Measurements from ENCODE around the gene DYRK3.

The DYRK3 gene

DNA sequence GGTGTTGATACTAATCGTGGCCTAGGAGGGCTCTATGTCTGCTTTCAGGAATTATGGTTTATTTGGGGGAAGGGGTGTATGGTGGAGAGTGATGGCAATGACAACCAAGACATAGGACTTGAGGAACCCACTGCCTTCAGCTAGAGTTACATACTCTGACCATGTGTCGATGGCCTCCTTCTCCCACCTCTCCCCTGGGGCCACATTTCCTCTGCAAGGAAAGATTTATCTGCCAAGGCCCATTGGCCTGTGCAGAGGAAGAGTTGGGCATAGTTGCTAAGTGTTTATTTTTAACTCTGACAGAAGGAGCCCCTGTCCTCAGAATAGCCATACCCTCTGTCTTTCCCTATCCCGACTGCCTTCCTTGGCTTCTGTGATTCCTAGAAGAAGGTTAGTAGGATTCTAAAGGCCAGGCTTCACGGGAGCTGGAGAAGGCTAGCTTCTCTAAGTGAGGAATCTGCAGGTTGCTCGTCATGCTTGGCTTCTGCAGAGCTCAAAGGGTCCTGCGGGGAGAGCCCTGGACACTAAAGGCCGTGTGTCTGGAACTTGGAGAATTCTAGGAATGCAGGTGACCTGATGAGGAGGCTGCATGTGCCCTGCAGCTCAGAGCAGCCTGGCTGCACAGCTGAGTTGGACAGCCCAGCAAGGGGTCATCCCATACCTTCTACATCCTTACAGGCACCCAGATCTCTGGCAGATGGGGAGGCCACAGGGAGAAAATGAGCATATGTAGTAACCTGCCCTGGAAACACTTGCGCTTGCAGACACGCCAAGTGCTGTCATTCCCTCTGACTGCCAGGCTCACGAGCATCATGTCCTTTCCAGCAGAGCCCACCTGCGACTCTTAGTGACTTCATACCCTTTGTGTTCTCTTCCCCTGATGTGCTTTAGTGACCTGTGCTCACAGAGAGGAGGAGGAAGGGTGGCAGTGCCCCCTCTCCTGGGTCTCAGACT lies 59.1 kb downstream of the DYRK3 start:
- TF ChIP-seq, protein P1, sequence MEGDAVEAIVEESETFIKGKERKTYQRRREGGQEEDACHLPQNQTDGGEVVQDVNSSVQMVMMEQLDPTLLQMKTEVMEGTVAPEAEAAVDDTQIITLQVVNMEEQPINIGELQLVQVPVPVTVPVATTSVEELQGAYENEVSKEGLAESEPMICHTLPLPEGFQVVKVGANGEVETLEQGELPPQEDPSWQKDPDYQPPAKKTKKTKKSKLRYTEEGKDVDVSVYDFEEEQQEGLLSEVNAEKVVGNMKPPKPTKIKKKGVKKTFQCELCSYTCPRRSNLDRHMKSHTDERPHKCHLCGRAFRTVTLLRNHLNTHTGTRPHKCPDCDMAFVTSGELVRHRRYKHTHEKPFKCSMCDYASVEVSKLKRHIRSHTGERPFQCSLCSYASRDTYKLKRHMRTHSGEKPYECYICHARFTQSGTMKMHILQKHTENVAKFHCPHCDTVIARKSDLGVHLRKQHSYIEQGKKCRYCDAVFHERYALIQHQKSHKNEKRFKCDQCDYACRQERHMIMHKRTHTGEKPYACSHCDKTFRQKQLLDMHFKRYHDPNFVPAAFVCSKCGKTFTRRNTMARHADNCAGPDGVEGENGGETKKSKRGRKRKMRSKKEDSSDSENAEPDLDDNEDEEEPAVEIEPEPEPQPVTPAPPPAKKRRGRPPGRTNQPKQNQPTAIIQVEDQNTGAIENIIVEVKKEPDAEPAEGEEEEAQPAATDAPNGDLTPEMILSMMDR (IDR thresholded peaks at IDR 0.05; ENCODE audit: insufficient read depth, low read depth, low read length, missing control alignments): no peak
- no peak for DNase-seq (ENCODE audit: low read depth)
- no peak overlapping the region for H3K4me3 ChIP-seq (ENCODE audit: low read length)

DNA sequence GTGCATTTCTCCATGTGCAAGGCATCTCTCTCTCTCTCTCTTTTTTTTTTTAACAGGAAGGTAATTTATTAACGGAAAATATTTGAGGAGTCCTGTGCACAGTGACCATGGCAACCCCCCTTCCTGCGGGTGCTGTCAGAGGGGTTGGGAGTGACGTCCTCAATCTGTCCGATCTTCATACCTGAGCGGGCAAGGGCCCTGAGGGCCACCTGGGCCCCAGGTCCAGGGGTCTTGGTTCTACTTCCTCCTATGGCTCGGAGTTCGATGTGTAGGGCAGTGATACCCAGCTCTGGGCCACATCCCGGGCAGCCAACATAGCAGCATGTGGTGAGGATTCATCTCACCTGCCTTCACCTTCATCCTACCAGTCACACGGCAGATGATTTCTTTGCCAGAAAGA lies 60.4 kb downstream of the DYRK3 start:
- no peak overlapping the region for H3K4me3 ChIP-seq (ENCODE audit: low read length)
- TF ChIP-seq, protein P1 (IDR thresholded peaks at IDR 0.05; ENCODE audit: insufficient read depth, low read depth, low read length, missing control alignments): no peak
- no peak for DNase-seq (ENCODE audit: low read depth)

DNA sequence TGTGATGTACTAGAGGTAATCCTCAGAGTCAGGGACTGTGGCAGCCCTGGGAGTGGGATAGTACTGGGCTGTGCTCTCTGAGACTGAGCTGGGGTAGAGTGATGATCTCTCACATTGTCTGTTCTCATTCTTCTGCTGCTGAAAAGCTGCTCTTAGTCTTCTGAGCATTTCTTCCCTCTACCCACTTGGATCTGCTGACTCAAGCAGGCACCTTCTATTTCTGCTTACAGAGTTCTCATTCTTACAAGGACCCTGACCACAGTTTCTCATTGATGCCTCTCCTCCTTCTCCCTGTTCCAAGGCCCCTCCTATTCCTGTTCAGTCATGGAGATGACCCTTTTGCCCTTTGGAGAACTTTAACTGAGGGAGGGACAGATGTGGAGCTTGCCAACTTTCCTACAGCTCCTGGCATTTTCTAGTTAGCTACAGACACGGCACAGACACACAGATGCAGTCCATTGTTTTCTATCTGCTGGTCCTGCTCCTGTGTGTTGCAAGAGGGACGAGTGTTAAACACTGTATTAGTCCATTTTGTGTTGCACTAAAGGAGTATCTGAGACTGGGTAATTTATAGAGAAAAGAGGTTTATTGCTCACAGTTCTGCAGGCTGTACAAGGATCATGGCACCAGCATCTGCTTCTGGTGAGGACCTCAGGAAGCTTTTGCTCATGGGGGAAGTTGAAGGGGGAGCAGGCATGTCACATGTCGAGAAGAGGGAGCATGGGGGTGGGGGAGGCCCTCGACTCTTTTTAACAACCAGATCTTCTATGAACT lies 61.7 kb downstream of the DYRK3 start:
- TF ChIP-seq, protein P1 (IDR thresholded peaks at IDR 0.05; ENCODE audit: insufficient read depth, low read depth, low read length, missing control alignments): no peak
- no peak overlapping the region for H3K4me3 ChIP-seq (ENCODE audit: low read length)
- no peak for DNase-seq (ENCODE audit: low read depth)

DNA sequence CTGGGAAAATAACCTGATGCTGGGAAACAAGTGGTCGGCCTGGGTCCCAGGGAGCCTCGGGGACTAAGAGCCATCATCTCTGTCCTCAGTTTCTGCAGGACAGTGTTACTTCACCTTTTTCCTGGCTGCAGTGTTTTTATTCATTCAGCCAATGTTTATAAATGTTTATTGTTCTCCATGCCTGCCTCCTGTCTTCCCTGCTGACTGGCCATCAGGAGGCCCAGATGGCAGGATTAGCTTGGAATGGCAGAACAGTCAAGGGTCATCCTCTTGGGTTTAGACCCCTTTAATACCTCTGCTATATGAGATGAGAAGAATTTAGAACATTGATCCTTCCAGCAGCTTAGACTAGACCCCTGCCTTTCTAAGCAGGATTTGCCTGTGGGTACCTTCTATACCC lies 62.7 kb downstream of the DYRK3 start:
- H3K4me3 ChIP-seq (ENCODE audit: low read length): no peak overlapping the region
- TF ChIP-seq, protein P1 (IDR thresholded peaks at IDR 0.05; ENCODE audit: insufficient read depth, low read depth, low read length, missing control alignments): no peak
- DNase-seq (ENCODE audit: low read depth): no peak

All from epithelial cell of esophagus (primary cell).